HUDEP-2 (cell line): ENCODE data around the gene WIZ.
"Not testable (repeated sequence)": the region's sequence is repeated elsewhere in the genome, so short reads cannot be mapped to it uniquely, and the experiment has no call there.

Source experiments
- DNase-seq, 76 experiments: peaks; one replicate each; lab custom pipeline; 2025; ENCODE audit not compliant: unreplicated experiment in 76 of 76; lab: John Stamatoyannopoulos, UW

The WIZ gene

DNA sequence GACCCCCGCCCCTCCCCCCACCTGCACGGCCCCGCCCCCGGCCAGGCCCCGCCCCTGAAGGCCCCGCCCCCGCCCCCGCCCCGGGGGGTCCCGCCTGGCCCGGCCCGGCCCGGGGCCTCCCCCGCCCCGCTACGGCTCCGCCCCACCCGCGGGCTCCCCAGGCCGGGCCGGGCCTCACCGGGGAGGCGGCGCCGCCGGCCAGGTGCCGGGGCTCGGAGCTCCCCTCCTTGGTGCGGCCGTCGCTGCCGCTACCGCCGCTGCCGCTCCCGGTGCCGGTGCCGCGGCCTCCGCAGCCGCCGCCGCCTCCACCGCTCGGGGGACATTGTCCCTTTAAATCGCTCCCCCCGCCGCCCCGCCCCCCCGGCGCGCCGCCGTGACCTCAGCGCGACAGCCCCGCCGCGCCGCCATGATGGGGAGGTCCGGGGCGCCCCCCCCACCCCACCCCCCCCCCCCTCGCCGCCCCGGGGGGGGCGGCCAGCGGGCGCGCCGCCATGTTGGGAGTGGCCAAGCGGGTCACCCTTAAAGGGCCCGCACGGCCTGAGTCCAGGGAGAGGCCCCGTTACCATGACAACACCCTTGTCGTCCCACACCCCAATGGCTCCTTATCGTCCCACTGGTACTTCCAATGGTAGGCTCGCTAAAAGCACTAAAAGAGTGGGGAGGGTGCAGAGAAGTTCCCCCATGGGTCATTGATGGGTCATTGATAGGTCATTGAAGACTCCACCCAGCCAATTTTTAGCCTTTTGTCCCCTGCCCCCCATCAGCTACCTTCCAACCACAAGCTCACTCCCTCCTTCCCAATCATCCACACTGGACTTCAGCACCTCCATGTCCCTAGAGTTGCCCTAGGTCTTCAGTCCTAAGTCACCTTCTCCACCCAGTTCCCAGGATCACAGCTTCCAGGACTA is at the start of gene WIZ:
TSS of gene WIZ (minus strand) at position 337 of the 908 bp plus-strand sequence. CDS start 1,649 bp downstream, outside the sequence.
- peak in 69 of 76 experiments; percentile 26 to 89 (median 72) for DNase-seq

DNA sequence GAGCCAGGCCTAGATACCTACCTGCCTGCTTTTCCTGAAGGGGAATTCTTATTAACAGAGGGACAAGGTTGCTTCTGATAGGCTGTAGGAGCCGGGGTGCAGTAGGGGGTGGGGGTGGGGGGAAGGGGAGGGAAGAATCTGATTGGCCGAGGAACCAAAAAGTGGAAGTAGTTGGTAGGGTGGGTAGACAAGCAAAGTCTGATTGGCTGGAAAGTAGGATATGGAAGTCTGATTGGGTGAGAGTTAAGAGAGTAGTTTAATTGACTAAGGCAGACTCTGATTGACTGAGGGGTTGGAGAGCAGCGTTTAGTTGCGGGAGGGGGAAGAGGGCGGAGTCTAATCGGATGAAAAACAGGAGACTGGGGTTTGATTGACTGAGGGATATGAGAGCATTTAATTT is 49.2 kb upstream of the WIZ start:
- peak in 2 of 76 experiments; percentile 19 for DNase-seq

DNA sequence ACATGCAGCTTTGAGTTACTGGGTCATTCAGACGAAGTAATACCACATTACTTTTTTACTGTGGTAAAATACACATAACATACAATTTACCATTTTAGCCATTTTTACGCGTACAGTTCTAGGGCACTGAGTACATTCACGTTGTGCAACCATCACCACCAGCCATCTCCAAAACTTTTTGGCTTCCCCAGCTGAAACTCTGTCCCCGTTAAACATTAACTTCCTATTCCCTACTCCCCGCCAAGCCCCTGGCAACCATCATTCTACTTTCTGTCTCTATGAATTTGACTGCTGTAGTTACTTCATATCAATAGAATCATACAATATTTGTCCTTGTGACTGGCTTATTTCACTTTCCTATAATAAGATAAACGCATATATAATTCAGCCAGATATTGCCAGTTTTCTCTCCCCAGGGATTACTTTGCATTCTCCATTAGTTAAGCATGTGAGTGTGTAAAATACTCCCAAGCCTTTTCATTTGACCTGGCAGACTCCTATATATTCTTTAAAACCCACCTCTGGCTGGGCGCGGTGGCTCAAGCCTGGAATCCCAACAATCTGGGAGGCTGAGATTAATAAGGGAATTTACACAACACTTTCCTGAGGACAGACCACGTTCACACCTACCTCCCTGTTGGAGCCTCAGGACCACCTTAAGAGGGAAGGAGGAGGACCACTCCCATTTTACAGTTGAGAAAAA is 48.6 kb upstream of the WIZ start:
- no peak for DNase-seq

DNA sequence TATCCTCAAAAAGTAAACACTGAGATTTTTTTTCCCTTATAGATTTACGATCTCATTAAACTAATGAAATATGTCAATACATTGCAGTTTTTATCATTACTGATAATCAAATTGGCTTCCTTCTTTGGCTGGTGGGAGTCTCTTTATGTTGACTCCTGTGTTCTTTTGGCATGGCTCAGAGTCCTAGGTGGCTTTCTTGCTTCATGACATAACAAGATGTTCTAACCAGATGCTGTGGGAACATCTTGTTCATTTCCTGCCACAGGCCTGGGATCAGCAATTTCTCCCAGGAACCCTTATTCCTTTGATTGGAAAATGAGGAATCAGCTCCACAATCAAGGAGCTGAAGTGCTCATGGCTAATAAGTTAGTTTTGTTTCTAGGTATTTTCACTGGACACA is 45.4 kb upstream of the WIZ start:
- DNase-seq = no peak

DNA sequence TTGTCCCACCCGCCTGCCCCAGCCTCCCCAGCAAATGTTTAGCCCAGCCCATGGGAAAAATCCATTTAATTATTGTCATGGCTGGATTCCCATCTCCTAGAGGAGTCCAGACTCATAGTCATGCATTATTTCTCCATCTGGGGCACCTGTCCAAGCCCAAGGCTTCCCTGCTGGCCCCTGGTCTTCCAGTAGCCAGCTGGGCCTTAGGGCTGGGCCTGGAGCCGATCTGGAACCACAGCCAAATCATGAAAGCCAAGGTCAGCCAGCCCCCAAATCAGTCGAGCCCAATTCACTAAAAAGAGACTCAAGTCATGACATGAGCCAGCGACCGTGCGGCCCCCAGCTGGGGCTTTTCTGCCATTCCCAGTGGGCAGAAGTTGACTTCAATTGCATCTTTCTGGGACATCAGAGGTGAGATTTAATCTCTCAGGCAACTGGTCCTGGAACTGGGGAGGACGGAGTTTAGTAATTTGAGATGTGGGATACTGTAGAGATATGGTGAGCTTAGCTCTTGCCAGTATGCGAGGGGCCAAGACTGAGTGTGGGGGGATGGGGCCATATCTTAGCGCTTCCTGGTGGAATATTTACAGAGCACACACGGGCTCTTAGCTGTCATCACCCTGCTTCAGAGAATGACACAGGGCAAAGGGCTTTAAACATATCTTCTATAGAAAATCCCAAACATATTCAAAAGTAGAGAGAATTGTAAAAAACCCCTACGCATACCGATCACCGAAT is 38.9 kb upstream of the WIZ start:
- DNase-seq = no peak

DNA sequence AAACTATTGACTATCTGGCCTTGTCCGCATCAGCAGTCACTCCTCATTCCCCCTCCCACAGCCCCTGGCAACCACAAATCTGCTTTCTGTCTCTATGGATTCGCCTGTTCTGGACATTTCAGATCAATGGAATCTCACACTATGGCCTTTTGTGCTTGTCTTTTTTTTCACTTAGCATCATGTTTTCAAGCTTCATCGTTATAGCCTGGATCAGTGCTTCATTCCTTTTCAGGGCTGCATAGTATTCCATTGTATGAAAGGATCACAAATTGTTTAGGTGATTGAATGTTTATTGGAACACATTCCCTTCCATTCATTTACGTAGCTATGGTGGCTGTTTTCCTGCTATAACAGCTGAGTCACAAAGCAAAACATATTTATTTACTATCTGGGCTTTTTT is 37.3 kb upstream of the WIZ start:
- no peak for DNase-seq

- DNase-seq = not testable (repeated sequence)
Observed at GRCh38 chr19:15485768-15486167, 36.0 kb upstream of the WIZ start.

- DNase-seq = not testable (repeated sequence)
Observed at GRCh38 chr19:15480996-15481395, 31.2 kb upstream of the WIZ start.

DNA sequence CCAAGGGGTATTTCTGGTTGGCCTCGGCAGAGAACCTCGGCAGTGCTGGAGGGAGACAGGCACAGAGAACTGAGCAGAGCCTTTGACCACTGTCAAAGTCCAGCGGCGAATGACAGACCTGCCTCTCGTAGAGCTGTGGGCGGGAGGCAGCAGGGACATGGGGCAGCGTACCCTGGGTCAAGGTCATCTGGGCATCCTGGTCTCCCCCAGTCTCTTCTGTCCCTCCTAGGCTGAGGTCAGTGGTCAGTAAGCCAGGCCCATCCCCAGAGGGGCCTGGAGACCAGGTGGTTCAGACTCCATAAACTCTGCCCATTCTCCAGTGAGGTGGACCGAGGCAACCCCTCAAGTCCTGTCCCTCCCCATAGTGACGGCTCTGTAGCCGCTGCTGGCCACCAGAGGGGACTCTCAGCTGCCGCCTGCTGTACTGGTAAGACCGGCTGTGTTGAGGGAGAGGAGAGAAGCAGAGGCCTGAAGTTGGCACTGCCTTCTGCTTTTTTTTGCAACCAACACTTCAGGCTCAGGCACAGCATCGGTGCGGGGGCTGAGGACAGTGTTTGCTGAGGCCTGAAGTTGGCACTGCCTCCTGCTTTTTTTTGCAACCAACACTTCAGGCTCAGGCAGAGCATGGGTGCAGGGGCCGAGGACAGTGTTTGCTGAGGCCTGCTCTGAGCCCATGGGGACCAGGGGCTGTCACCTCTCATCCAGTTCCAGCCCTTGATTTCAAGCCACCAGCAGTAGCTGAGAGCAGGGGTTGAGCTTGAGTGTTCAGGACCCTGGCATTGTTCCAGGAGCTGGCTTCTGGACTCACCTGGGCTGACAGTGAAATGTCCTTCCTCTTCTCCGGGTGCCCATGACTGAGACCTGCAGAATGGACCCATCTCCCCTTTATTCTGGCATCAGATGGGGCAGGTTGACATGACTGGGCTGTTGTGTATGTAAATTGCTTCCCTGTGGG is 29.9 kb upstream of the WIZ start, which contains the start of gene PGLYRP2:
TSS of gene PGLYRP2 (minus strand) at position 111 of the 955 bp plus-strand sequence. CDS start 130 bp downstream, outside the sequence.
- peak in 4 of 76 experiments; percentile 8 to 27 (median 10) for DNase-seq

GRCh38 chr19:15476325-15476724 is 26.6 kb upstream of the WIZ start:
- DNase-seq = no peak

GRCh38 chr19:15475611-15476010 is 25.9 kb upstream of the WIZ start:
- no peak for DNase-seq

DNA sequence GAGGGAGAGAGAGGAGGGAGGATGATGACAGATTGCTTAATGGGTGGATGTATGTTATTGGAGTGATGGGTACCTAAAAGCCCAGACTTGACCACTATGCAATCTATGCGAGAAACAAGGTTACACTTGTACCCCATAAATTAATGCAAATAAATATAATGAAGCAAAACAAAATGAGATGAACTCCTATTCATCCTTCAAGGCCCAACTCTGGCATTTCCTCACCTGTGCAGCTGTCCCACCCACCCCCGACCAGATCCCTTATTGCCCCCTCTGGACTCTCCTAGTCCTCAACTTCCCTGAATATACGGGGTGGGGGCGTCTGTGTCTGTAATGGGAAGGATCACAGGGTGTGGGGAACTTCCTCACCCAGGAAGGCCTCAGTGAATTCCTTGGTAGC is 25.4 kb upstream of the WIZ start:
- DNase-seq = no peak

GRCh38 chr19:15473821-15474220 is 24.1 kb upstream of the WIZ start:
- not testable (repeated sequence) for DNase-seq

GRCh38 chr19:15471639-15472101 is 21.9 kb upstream of the WIZ start:
- DNase-seq = no peak

DNA sequence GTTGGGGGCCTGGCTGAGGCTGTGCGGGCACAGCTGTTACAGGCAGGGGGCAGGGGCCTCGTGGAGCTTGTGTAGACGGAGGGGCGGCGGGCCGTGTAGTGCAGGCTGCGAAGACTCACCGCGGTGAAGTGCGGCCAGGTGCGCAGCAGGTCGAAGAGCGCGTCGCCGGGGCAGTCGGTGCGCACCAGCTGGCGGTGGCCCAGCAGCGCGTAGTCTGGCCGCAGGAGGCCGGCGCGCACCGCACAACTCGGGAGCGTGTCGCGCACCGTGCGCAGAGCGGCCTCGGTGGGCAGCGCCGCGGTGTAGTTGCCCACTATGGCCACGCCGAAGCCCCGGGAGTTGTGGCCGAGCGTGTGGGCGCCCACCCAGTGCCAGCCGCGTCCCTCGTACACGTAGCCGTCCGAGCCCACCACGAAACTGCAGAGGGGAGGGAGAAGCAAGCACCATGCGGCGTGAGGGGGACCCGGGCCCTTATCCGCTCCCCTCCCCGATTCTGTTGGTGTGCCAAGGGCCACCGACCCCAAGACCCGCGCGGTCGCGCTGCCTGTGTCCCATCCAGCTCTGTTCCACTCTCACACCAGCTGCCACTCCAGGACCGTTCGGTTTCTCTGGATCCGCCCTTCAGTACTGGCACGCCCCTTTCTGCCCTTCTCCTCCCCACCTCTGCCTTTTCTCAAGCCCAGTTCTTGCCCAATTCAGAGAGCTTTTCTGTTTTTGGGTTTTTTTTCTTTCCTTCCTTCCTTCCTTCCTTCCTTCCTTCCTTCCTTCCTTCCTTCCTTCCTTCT is 19.9 kb upstream of the WIZ start:
- peak in 1 of 76 experiments; percentile 13 for DNase-seq

- DNase-seq = no peak
Observed at GRCh38 chr19:15468675-15469512, 19.1 kb upstream of the WIZ start.

DNA sequence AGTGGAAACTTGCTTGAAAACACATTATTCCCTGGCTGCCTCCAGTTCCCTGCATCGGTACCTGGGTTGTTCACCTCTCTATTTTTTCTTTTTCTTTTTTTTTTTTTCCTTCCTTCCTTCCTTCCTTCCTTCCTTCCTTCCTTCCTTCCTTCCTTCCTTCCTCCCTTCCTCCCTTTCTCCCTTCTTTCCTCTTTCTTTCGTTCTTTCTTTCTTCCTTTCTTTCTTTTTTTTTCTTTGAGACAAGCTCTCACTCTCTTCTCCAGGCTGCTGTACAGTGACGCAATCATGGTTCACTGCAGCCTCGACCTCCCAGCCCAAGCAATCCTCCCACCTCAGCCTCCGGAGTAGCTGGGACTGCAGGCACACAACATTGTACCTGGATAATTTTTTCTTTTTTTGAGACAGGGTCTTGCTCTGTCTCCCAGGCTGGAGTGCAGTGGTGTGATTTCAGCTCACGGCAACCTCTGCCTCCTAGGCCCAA is 18.0 kb upstream of the WIZ start:
- DNase-seq = no peak
